Activated CD8-positive, alpha-beta memory T cell treated with anti-CD3 and anti-CD28 coated beads for 36 hours (primary cell): ENCODE data around the gene HOXB8. TPM values are rescaled to one million over a fixed set of nuclear protein-coding genes. Genes with fewer than 3 reads are reported as not detected.

Source experiments
- CTCF ChIA-PET: fragments of 350-600 bp; sonication (Branson Sonifier 250); formaldehyde crosslinking; loops from one replicate; lab custom pipeline; 2021; ENCODE audit warnings: antibody characterized with exemption; lab: Charles Lee
- POLR2A ChIA-PET: fragments of 350-600 bp; sonication (Branson Sonifier 250); formaldehyde crosslinking; loops from one replicate; lab custom pipeline; 2021; ENCODE audit warnings: antibody characterized with exemption; lab: Charles Lee
- total RNA-seq, 2 experiments: library from RNA; stranded (reverse); gene quantifications; one replicate each; pipeline ENCODE4 v1.2.3, GENCODE V29; 2021

The HOXB8 gene
- total RNA-seq, 2 experiments from 2014 or later = 0.19 TPM; not detected in 1

DNA sequence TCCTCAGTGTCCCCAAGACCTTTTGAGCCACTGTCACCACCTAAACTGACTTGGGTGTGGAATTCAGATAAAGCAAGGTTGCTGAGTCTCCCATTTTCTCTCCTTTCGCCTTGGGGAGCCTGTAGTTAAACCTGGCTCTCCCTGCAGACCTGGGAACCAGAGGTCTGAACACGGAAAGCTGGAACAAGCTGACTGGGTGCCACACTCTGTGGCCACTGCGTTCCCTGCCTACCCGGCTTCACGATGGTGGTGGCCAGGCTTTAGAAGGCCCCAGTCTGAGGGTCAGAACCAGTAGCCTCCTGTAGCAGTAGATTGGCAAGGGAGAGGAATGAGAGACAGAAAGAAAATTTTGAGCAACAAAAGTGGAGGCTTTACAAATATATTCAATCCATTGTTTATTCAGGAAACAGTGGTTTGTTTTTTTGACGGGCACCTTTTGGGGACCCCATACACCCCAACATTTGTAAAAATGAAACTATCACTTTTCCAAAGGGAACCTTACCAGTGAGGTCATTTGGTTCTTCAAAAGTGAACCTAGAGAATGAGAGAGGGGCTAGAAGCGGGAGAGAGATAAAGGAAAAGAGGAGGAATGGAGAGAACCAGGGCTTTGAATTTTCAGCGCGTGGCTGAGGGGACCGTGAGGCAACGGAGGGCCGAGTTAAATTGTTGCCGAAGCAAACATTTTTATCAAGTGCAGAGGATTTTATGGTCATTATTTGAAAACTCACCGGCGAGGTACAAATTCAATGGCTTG is 1.8 kb upstream of the HOXB8 start:
- ChIA-PET CTCF (interaction anchor here (1.0 to 2.3 kb wide), 7 partner anchors 7 to 354 kb away, joined by 3 to 14 read pairs (median 5); partner anchors contain the start of genes HOXB5, HOXB7 and HOXB9), POLR2A (no interaction called here)

- ChIA-PET CTCF (interaction anchor here (0.6 to 1.3 kb wide), 7 partner anchors 10 to 353 kb away, joined by 3 to 5 read pairs (median 3); partner anchors contain the start of gene HOXB9), POLR2A (interaction anchor here (0.5 to 0.6 kb wide), 2 partner anchors 21 to 299 kb away, joined by 3 to 8 read pairs; no protein-coding TSS in a partner anchor)
Observed at GRCh38 chr17:48615963-48616716, 1.0 kb upstream of the HOXB8 start.

DNA sequence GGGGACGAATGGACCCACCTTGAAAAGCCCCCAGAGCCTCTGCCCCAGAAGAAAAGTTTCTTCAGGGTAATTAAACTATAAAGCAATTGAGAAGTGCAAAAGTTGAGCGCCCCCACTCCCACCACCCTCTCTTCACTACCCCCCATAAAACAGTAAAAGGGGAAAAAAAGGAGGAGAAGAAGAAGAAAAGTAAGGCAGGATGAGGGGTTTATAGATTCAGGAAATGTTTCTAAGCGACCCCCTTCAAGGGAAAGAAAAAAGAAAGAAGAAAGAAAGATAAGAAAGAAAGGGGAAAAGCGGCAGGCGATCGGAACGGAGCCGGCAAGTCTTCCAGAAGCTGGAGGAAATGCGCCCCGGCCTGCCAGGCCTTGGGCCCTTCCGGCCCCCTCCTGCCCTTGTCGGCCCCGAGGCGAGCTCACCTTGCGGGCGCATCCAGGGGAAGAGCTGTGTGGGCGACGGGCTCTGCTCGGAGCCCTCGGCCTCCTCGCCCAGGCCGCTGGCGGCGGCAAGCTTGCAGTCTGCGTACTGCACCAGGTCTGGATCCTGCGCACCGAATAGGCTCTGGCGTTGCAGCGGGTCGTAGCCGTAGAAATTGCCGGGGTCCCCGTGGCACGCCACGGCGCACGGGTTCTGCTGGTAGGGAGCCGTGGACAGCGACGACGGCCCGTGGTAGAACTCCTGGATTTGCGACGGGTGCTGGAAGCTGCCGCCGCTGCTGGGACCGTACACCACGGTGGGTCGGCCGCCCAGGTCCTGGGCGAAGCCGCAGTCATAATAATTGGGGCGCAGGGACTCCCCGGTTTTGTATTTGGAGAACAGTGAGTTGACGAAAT is 1.0 kb downstream of the HOXB8 start:
- CTCF ChIA-PET = interaction anchor here (0.5 to 1.6 kb wide), 8 partner anchors 11 to 613 kb away, joined by 3 to 6 read pairs (median 4); partner anchors contain the start of genes HOXB3 and HOXB9
- POLR2A ChIA-PET = interaction anchor here (2.2 kb wide), 1 partner anchor 12 kb away, joined by 7 read pairs; the partner anchor contains the start of gene HOXB9

- ChIA-PET POLR2A (interaction anchor here (0.6 to 2.2 kb wide), 2 partner anchors 13 to 67 kb away, joined by 3 to 7 read pairs; partner anchors contain the start of gene HOXB9), CTCF (interaction anchor here (0.6 to 1.1 kb wide), 9 partner anchors 11 to 261 kb away, joined by 3 to 4 read pairs (median 3); partner anchors contain the start of gene HOXB9)
Observed at GRCh38 chr17:48612854-48613691, 2.0 kb downstream of the HOXB8 start.

DNA sequence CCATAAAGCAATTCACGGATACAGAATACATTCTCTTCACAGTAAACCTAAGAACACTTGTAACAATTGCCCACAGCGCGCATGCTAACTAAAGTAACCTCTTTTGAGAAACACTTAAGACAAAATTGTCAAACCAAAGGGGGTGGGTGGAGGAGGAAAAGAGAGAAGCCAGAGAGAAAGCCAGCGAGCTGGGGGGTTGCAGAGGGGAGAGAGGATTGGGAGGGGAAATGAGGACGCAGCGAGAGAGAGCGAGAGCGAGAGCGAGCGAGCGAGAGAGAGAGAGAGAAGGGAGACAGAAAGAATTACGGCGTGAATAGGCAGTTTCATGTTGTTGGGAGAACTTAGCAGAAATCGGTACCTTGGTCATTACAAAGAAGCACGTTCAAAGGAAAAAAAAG is 2.6 kb downstream of the HOXB8 start:
- CTCF ChIA-PET = interaction anchor here (0.8 to 1.1 kb wide), 7 partner anchors 11 to 260 kb away, joined by 3 to 4 read pairs (median 3); partner anchors contain the start of gene HOXB9
- POLR2A ChIA-PET = interaction anchor here (0.6 to 2.2 kb wide), 2 partner anchors 13 to 66 kb away, joined by 3 to 7 read pairs; partner anchors contain the start of gene HOXB9

GRCh38 chr17:48611681-48612455 is 3.2 kb downstream of the HOXB8 start:
- ChIA-PET CTCF (interaction anchor here (1.1 kb wide), 1 partner anchor 14 kb away, joined by 4 read pairs; the partner anchor contains the start of gene HOXB9), POLR2A (no interaction called here)

DNA sequence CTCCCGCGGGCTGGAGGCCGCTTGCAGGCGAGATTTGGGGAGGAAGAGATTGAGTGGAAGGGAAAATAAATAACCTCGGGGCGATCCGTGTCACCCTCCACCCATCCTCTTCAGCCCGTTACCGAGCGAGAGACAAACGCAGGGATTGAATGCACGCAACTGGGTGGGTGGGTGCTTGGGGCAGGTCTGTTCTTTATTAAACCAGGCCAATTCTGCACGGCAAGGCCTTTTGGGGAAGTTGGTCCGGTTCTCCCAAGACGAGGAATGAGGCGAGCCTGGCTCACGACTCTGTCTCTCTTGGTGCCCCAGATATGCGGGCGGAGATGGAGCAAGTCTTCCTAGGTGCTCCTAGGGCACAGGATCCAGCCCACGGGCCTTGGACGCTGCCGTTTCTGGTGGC is 3.9 kb downstream of the HOXB8 start:
- POLR2A ChIA-PET = no interaction called here
- CTCF ChIA-PET = no interaction called here

DNA sequence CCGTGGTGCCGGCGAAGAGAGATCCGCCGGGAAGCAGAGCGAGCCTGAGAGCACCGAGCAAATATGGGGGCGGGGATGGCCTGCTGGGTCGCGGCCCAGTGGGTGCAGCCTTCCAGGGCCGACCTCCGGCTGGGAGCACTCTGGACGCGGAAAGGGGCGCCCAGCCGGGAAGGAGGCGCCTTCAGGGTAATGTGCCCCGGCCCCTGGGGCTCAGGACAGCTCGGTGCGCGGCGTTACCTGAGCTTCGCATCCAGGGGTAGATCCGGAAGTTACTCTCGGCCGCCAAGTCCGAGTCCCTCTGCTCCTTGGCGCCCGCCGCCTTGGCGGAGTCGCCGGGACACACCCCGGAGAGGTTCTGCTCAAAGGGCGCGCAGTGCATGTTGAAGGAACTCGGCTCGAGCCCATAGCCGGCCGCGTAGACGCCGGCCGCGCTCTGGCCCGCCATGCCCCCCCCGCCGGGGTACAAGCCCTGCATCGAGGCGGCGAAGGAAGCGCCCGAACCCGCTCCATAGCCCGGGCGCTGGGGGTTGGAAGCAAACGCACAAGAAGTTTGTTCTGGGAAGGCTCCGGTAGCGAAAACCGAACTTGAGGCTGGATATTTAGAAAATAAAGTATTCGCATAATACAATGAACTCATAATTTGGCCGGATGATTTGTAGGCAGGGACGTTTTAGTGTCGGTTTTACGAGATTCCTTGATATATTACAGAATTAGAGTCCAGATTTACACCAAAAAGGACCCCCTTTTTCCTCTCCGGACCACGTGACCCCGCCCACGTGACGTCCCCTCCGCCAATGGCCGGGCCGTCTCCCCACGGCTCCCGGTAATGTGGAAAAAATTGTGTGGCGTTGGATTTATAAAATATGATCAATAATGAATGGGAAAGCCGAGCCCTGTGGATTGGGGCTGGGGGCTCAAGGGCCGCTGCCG is 4.5 kb downstream of the HOXB8 start, which contains the start of gene HOXB7:
TSS of gene HOXB7 (minus strand) at position 736 of the 930 bp plus-strand sequence. CDS start at position 637, 99 bp downstream.
- CTCF ChIA-PET = interaction anchor here (0.6 to 3.6 kb wide), 6 partner anchors 8 to 111 kb away, joined by 3 to 24 read pairs (median 6); partner anchors contain the start of gene HOXB5
- POLR2A ChIA-PET = interaction anchor here (0.6 kb wide), 2 partner anchors 228 to 534 kb away, joined by 4 to 12 read pairs; no protein-coding TSS in a partner anchor

DNA sequence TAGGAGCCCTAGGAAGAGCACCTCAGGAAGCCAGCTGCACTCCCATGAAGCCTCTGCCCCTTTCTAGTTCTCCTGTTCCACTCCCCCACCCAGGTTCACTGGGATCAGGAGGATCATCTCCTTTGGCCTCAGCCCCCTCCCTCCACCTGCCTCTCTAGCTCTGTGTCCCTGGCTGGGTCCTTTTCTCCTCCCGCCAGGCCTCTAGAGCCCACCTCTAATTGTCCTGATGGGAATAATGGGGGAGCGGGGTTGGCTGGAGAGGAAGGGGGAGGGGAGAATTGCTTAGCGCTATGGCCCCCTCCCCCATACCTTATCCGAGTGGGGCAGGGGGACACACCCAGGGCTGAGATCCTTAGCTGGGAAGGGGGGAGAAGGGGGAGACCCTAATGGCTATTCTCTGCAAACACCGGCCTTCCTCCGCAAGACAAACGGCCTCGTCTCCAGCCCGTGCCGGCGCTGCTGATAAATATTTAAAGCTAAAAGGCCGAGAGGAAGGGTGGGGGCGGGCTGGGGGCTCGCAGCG is 5.3 kb downstream of the HOXB8 start:
- CTCF ChIA-PET = interaction anchor here (0.6 to 3.6 kb wide), 6 partner anchors 8 to 112 kb away, joined by 3 to 24 read pairs (median 6); partner anchors contain the start of gene HOXB5
- POLR2A ChIA-PET = interaction anchor here (0.6 to 1.1 kb wide), 4 partner anchors 15 to 533 kb away, joined by 3 to 12 read pairs (median 4); no protein-coding TSS in a partner anchor

GRCh38 chr17:48609033-48609432 is 6.1 kb downstream of the HOXB8 start:
- POLR2A ChIA-PET = interaction anchor here (0.6 to 1.1 kb wide), 2 partner anchors 16 to 64 kb away, joined by 3 to 5 read pairs; no protein-coding TSS in a partner anchor
- CTCF ChIA-PET = interaction anchor here (0.9 to 3.6 kb wide), 6 partner anchors 8 to 584 kb away, joined by 3 to 24 read pairs (median 6); partner anchors contain the start of gene HOXB5

DNA sequence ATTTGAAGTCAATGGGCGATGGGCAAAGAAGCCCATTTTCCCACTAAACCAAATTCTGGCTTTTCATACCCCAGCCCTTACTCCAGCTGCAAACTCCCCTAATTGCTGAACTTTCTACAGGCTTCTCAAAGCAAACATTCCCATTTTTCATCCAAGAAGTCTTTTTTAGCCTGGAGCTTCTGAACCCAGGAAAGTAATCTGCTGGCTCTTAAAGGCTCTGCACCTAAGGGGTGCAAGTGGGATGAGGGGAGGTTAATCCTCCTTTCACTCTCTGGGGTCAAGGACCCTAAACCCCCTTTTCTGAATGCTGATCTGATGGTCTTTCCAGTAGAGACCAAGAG is 6.6 kb downstream of the HOXB8 start:
- ChIA-PET CTCF (interaction anchor here (0.6 to 3.6 kb wide), 4 partner anchors 12 to 583 kb away, joined by 3 to 24 read pairs (median 4); partner anchors contain the start of gene HOXB5), POLR2A (no interaction called here)

GRCh38 chr17:48606892-48607614 is 8.0 kb downstream of the HOXB8 start:
- ChIA-PET CTCF (interaction anchor here (3.6 kb wide), 1 partner anchor 13 kb away, joined by 24 read pairs; the partner anchor contains the start of gene HOXB5), POLR2A (no interaction called here)

DNA sequence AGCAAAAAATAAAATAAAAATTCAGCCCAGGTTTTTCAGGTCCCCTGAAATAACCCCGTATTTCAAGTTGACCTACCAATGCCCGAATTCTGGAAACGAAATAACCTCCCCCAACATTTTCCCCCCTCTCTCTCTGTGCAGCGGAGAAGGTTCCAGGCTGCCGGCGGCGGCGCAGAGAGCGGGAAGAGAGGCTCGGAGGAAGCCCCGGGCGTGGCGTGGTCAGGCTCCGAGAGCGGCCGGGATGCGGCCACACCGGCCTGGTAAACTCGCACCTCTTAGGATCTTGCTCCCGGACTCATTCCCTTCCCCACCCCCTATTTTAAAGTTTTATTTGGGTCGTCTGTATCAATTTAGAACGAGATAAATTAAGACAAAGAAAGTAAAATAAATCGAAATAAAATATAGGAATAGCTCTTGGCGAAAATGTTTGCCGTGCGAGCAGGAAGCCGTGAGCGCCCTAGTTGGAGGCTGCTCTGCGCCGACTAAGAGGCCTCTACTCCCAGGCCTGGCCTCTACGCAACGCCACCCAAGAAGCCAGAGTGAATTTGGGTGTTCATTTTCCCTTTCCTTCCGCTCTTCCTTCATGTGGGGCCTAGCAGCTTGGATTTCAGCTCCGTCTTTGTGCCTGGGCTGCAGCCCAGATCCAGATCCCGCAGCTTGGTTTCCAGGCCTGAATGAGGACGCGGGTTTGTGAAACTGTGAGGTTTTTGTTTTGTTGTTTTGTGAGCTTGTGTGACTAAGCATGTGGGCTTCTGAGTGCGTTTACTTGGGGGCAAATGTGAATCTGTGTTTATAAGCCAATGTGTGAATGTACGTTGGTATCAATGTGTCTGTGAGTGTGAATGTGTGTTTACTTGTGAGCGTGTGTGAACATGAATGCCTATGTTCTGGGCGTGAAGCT is 8.9 kb downstream of the HOXB8 start:
- CTCF ChIA-PET = no interaction called here
- POLR2A ChIA-PET = no interaction called here
